ENCODE data around the gene LRRC17.
"Not testable (repeated sequence)": the region's sequence is repeated elsewhere in the genome, so short reads cannot be mapped to it uniquely, and the experiment has no call there.

Gene LRRC17

GRCh38 chr7:102942868-102943267 lies 30.1 kb downstream of the LRRC17 start:
- no peak for DNase-seq

- no peak for DNase-seq
Measured at GRCh38 chr7:102943423-102944169, 30.8 kb downstream of the LRRC17 start.

DNA sequence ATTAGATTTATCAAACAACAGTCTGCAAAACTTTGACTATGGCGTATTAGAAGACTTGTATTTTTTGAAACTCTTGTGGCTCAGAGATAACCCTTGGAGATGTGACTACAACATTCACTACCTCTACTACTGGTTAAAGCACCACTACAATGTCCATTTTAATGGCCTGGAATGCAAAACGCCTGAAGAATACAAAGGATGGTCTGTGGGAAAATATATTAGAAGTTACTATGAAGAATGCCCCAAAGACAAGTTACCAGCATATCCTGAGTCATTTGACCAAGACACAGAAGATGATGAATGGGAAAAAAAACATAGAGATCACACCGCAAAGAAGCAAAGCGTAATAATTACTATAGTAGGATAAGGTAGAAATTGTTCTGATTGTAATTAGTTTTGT lies 31.4 kb downstream of the LRRC17 start:
- DNase-seq, result no peak

GRCh38 chr7:102951839-102952238 lies 39.0 kb downstream of the LRRC17 start:
- no peak for DNase-seq

- no peak for DNase-seq
Measured at GRCh38 chr7:102953406-102953805, 40.6 kb downstream of the LRRC17 start.

DNA sequence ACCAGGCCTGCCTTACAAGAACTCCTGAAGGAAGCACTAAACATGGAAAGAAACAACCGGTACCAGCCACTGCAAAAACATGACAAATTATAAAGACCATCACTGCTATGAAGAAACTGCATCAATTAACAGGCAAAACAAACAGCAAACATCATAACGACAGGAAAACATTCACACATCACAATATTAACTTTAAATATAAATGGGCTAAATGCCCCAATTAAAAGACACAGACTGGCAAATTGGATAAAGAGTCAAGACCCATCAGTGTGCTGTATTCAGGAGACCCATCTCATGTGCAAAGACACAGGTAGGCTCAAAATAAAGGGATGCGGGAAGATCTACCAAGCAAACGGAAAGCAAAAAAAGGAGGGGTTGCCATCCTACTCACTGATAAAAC lies 41.6 kb downstream of the LRRC17 start:
- not testable (repeated sequence) for DNase-seq

- DNase-seq, result not testable (repeated sequence)
Measured at GRCh38 chr7:102958004-102958403, 45.2 kb downstream of the LRRC17 start.

DNA sequence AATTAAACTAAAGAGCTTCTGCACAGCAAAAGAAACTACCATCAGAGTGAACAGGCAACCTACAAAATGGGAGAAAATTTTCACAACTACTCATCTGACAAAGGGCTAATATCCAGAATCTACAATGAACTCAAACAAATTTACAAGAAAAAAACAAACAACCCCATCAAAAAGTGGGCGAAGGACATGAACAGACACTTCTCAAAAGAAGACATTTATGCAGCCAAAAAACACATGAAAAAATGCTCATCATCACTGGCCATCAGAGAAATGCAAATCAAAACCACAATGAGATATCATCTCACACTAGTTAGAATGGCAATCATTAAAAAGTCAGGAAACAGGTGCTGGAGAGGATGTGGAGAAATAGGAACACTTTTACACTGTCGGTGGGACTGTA lies 49.2 kb downstream of the LRRC17 start:
- not testable (repeated sequence) for DNase-seq

DNA sequence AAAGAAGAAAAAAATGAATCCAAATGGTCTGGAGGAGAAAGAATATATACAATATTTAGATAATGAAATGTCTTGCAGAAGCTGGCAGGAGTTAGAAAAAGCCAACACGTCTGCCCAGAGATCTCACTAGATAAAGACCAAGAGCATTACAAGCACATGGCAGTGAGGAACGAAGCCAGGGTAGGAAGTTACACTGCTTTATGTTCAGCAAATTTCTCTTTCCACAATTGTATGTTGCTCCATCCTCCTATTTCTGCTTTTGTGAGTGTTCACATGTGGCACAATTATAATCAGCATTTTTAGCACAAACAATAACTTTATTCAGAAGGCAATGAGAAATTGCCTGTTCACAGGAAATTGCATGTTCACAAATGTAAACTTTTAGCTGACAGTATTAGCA lies 53.7 kb downstream of the LRRC17 start:
- DNase-seq, result no peak

DNA sequence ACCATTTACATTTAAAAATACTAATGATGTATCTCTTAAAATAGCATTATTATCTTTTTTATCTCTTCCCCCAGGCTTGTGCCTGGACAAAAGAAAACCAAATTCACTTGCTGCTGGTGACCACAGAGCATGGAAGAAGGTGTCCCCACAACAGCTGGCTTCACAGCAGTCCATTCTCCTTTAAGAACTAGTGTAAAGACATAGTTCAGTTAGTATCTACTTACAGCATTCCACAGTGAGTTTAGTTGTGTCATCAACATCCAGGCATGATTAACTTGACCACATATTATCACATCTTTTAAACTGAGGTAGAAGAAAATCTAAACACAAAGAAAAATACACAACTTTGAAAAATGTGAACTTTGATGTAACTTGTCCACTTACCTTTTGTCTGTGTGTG lies 55.0 kb downstream of the LRRC17 start:
- peak; percentile 46 for DNase-seq

- no peak for DNase-seq
Measured at GRCh38 chr7:102973096-102973802, 60.4 kb downstream of the LRRC17 start.

DNA sequence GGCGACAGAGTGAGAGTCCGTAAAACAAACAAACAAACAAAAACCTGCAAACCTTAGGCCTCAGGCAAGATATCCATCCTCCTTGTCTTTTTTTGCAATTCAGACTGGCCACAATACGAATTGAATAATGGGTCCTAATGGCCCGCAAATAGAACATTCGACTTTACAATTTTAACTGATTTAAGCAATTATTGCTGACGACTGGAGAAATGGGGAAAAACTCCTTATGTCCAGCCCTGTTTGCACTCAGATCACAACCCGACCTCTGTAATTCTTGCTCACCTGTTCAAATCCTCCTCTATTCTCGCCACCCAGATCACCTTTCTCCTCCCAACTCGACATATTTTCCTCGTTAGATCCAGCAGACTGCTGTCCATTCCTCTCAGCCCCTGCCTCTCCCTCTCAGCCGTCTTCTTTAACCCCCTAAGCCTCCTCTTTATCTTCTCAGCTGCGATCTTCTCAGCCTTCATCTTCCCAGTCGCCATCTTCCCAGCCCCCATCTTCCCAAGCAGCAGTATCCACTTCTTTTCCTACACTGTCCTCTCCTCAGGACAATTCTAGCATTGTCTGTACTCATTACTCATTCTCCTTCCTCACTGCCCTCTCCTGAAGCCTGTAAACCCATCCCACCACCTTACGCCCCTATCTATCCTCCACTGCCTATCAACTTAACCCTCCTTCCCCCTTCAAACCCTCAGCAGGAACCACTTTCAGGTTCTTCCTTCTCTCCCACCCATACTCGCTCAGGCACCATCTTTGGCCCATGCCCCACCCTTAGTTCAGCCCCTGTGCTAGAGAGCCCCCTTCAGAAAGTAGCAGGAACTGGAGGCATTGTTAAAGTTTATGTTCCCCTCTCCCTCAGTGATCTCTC lies 61.8 kb downstream of the LRRC17 start:
- no peak for DNase-seq

- DNase-seq, result no peak
Measured at GRCh38 chr7:102975854-102976253, 63.1 kb downstream of the LRRC17 start.

DNA sequence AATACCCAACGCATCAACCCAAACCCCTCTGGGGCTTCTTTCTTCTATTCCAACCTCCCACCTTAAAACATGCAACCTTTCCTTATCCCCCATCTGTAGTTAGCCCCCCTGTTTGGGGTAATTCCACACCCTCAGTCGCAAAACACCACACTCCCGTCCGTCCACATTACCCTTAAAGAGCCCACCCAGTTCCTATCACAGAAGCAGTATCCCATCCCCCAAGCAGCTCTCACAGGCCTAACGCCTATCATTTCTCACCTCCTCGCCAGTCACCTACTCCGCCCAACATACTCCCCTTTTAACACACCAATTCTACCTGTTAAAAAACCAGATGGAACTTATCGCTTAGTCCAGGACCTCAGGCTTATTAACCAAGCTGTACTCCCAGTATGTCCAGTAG lies 63.7 kb downstream of the LRRC17 start:
- DNase-seq, result no peak

- not testable (repeated sequence) for DNase-seq
Measured at GRCh38 chr7:102977586-102977985, 64.8 kb downstream of the LRRC17 start.

DNA sequence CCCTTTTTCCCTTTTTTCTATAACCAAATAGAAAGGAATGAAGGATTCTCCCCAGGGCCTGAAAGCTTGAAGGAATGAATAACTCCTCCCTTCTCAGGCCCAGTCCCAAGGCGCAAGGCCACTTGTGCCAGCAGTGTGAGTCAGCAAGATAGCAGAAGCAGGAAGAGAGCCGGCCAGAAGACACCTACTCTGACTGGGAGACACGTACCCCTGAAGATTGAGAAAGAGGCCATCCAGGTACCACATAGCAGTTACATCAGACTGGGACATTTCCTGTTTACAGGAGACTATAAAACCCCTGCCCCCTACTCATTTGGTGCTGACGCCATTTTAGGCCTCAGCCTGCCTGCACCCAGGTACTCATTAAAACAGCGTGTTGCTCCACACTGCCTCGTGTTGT lies 65.5 kb downstream of the LRRC17 start:
- peak; percentile 44 for DNase-seq

GRCh38 chr7:102979670-102980069 lies 66.9 kb downstream of the LRRC17 start:
- no peak for DNase-seq

GRCh38 chr7:102981451-102981850 lies 68.7 kb downstream of the LRRC17 start:
- no peak for DNase-seq

DNA sequence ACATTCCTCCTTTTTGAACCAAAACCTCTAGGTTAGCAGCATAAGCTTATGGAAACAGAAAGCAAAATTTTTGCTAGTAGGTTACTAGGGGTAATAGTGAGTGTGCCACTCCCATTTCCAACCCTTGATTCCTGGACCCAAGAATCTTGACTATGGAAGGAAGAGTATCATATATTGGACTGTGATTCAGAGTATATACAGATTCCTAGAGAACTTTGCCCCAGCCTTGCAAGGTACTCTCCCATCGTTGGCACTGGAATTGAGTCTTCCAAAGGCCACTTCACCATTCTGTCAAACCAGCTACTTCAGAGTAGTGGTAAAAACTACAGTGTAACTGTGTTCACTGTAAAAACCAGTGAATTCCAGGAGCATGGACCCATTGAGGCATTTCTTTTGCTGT lies 69.4 kb downstream of the LRRC17 start:
- DNase-seq, result no peak

GRCh38 chr7:102983602-102984001 lies 70.8 kb downstream of the LRRC17 start:
- no peak for DNase-seq

DNA sequence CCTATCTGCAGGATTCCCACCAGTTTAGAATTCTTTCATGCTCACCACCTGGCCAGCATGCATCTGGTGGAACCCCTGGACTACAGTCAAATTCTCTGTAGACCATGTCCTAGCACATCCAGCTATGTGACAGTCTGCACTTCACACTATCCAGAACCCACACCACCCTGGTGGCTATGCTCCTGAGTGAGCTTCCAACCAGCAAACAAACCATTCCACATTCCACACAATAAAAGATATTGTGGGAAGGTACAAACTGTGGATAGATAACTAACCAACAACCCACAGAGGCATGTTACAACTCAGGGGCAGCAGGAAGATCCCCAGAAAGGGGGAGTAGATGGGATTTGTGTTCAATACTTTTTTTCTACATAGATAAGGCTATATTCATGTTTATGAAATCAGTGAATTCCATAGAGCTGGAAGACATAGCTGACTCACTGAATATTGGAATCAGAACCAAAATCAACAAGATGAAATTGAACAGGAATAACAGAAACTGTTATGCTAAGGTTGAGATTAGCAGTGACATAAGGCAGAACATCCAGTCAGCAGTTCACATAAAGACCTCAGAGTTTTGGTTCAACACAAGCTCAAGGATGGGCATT lies 72.5 kb downstream of the LRRC17 start:
- no peak for DNase-seq

DNA sequence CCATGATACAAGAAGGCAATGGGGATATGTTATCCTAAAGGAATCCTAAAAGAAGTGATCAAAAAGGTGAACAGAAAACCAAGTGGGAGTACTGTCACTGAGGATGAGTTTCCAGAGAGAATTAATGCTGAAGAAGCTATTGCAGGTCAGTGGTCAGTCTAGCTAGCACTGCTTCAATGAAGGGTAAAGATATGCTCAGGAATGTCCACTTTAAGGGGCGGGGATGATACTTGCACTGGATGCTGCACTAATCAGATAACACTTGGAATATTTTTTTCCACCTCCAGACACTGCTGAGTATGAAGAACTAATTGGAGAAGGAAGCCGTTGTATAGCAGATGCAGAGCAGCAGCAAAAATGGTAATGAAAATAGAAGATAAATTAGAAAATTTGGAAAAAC lies 75.3 kb downstream of the LRRC17 start:
- no peak for DNase-seq

Data from fibroblast of skin of abdomen (primary cell).